ENCODE data around the gene HPD.

DNA sequence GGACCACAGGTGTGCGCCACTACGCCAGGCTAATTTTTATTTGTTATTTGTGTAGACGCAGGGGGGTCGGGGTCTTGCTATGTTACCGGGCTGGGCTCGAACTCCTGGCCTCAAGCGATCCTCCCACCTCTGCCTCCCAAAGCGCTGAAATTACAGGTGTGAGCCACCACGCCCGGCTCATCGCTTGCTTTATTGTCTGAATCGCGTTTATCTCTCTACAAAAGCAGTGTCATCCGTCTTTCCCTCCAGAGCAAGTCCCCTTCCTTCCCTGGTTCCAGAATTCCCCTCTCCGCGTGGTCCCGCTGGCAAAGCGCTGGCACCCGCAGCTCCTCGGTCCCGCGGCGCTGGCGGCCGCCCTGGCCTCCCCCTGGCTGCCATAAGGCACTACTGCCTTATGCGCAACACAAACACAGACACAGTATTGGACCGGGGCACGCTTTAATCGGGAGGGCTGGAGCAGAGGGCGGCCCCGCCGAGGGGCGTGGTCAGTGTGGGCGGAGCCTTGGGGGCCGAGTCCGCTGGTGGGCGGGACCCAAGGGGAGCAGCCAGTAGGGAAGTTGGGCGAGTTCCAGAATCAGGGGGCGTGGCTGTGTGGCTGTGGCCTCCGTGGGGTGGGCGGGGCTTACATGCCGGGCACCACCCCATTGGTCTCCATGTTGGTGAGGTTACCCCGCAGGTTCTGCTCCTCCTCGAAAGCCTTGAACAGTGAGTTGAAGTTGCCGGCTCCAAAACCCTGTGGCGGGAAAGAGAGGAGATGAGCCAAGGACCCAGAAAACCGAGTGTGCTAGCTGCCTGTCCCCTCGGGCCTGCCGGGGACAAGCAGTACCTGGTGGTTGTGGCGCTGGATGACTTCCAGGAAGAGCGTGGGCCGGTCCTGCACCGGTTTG, 19.3 kb downstream of the HPD start:
- TF ChIP-seq, protein P1, sequence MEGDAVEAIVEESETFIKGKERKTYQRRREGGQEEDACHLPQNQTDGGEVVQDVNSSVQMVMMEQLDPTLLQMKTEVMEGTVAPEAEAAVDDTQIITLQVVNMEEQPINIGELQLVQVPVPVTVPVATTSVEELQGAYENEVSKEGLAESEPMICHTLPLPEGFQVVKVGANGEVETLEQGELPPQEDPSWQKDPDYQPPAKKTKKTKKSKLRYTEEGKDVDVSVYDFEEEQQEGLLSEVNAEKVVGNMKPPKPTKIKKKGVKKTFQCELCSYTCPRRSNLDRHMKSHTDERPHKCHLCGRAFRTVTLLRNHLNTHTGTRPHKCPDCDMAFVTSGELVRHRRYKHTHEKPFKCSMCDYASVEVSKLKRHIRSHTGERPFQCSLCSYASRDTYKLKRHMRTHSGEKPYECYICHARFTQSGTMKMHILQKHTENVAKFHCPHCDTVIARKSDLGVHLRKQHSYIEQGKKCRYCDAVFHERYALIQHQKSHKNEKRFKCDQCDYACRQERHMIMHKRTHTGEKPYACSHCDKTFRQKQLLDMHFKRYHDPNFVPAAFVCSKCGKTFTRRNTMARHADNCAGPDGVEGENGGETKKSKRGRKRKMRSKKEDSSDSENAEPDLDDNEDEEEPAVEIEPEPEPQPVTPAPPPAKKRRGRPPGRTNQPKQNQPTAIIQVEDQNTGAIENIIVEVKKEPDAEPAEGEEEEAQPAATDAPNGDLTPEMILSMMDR (IDR thresholded peaks at IDR 0.05), result peak in 4 of 5 experiments; percentile 30 to 51 (median 42)
- TF ChIP-seq POLR2A (IDR thresholded peaks at IDR 0.05) (peak in 1 of 2 donors; percentile 41), EP300 (IDR thresholded peaks at IDR 0.05) (peak; percentile 49 to 58)
